ENCODE results near the gene ANKRD39. TPM values are rescaled to one million over a fixed set of nuclear protein-coding genes. Genes with fewer than 3 reads are reported as not detected.
A peak's percentile ranks its signal among the peaks of the same experiment; 100 is the strongest.

Gene ANKRD39
- total RNA-seq, 1 donor from 2014 or later = 23.4 TPM

GRCh38 chr2:96843538-96844268, 14.1 kb downstream of the ANKRD39 start, which contains the start of gene ANKRD23:
ANKRD23 (minus strand) TSS chr2:96844021; CDS start chr2:96843992, 29 bp downstream.
- Mint-ChIP-seq H3K36me3 (ENCODE audit: low read depth) (peaks cover 15% of the 10 kb centered on the region), H3K27ac (ENCODE audit: unreplicated experiment) (peak within 1 kb of the TSS; percentile 62), H3K4me3 (peak within 1 kb of the TSS; percentile 59), H3K27me3 (ENCODE audit: low read depth) (no peaks in the 10 kb centered on the region), H3K9me3 (no peaks in the 10 kb centered on the region), H3K4me1 (peaks cover 24% of the 10 kb centered on the region)
- no peak for DNase-seq (ENCODE audit: low read depth, low spot score)
- TF ChIP-seq, protein P1, sequence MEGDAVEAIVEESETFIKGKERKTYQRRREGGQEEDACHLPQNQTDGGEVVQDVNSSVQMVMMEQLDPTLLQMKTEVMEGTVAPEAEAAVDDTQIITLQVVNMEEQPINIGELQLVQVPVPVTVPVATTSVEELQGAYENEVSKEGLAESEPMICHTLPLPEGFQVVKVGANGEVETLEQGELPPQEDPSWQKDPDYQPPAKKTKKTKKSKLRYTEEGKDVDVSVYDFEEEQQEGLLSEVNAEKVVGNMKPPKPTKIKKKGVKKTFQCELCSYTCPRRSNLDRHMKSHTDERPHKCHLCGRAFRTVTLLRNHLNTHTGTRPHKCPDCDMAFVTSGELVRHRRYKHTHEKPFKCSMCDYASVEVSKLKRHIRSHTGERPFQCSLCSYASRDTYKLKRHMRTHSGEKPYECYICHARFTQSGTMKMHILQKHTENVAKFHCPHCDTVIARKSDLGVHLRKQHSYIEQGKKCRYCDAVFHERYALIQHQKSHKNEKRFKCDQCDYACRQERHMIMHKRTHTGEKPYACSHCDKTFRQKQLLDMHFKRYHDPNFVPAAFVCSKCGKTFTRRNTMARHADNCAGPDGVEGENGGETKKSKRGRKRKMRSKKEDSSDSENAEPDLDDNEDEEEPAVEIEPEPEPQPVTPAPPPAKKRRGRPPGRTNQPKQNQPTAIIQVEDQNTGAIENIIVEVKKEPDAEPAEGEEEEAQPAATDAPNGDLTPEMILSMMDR (conservative IDR thresholded peaks at IDR 0.05) = no peak

- Mint-ChIP-seq H3K36me3 (ENCODE audit: low read depth) (peaks cover 11% of the 10 kb centered on the region), H3K4me1 (peaks cover 13% of the 10 kb centered on the region), H3K4me3 (peak overlapping the region; percentile 59), H3K27ac (ENCODE audit: unreplicated experiment) (no peak overlapping the region), H3K9me3 (no peaks in the 10 kb centered on the region), H3K27me3 (ENCODE audit: low read depth) (no peaks in the 10 kb centered on the region)
- no peak for DNase-seq (ENCODE audit: low read depth, low spot score)
- TF ChIP-seq, protein P1 (conservative IDR thresholded peaks at IDR 0.05) = no peak
Measured at GRCh38 chr2:96842600-96842999, 15.2 kb downstream of the ANKRD39 start.

GRCh38 chr2:96841701-96842495, 15.9 kb downstream of the ANKRD39 start:
- no peaks in the 10 kb centered on the region for H3K27me3 Mint-ChIP-seq (ENCODE audit: low read depth)
- peaks cover 10% of the 10 kb centered on the region for H3K4me1 Mint-ChIP-seq
- DNase-seq (ENCODE audit: low read depth, low spot score) = no peak
- TF ChIP-seq, protein P1 (conservative IDR thresholded peaks at IDR 0.05) = no peak
- peaks cover 9% of the 10 kb centered on the region for H3K36me3 Mint-ChIP-seq (ENCODE audit: low read depth)
- H3K4me3 Mint-ChIP-seq = peak overlapping the region; percentile 65
- no peaks in the 10 kb centered on the region for H3K9me3 Mint-ChIP-seq
- H3K27ac Mint-ChIP-seq (ENCODE audit: unreplicated experiment) = no peak overlapping the region

DNA sequence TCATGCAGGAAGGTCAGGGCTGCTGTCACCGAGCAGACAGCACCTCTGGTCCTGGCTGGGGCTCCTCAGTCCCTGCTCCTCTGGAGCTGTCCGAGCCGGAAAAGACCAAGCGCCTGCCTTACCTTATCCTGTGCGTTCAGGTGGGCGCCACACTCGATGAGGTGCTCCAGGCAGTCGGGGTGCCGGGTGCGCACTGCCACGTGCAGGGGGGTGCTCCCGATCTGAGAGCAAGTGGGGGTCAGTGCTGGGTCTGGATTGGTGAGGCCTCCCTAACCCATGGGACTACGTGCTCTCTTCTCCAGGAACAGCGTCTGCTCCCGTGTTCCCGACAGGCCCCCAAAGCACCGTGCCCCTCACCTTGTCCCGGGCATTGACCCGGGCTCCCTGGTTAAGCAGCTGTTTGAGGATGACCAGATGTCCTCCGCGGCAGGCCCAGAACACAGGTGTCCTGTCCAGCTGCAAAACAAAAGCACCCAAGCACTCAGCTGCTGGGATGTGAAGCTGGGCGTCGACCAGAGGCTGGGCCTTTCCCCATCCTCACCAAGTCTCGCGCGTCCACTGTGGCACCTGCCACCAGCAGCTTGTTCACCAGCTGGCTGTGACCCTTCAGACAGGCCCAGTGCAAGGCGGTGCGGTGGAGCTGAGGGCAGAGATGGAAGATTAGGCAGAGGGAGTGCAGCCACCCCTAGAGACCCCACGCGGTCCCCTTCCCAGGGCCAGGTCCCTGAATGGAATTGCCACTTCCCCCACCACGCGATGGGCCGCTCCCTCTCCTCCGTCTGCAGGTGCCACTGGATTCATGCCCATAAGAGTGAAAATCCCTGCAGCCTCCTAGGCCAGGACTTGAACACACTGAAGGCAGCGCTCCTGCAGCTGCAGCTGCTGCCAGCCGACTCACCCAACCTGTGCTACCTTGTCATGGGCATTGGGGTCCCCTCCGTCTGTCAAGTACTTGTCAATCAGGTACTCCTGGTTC, 17.7 kb downstream of the ANKRD39 start:
- H3K9me3 Mint-ChIP-seq = no peaks in the 10 kb centered on the region
- TF ChIP-seq, protein P1 (conservative IDR thresholded peaks at IDR 0.05) = no peak
- no peaks in the 10 kb centered on the region for H3K27me3 Mint-ChIP-seq (ENCODE audit: low read depth)
- H3K36me3 Mint-ChIP-seq (ENCODE audit: low read depth) = peaks cover 9% of the 10 kb centered on the region
- peak overlapping the region; percentile 35 for H3K27ac Mint-ChIP-seq (ENCODE audit: unreplicated experiment)
- DNase-seq (ENCODE audit: low read depth, low spot score) = no peak
- H3K4me1 Mint-ChIP-seq = peaks cover 10% of the 10 kb centered on the region
- peak overlapping the region; percentile 12 for H3K4me3 Mint-ChIP-seq
